ENCODE measurements around the gene CRYBA4. TPM values are rescaled to one million over a fixed set of nuclear protein-coding genes. Genes with fewer than 3 reads are reported as not detected.

Gene CRYBA4
- total and polyA plus RNA-seq, 11 donors = not detected

DNA sequence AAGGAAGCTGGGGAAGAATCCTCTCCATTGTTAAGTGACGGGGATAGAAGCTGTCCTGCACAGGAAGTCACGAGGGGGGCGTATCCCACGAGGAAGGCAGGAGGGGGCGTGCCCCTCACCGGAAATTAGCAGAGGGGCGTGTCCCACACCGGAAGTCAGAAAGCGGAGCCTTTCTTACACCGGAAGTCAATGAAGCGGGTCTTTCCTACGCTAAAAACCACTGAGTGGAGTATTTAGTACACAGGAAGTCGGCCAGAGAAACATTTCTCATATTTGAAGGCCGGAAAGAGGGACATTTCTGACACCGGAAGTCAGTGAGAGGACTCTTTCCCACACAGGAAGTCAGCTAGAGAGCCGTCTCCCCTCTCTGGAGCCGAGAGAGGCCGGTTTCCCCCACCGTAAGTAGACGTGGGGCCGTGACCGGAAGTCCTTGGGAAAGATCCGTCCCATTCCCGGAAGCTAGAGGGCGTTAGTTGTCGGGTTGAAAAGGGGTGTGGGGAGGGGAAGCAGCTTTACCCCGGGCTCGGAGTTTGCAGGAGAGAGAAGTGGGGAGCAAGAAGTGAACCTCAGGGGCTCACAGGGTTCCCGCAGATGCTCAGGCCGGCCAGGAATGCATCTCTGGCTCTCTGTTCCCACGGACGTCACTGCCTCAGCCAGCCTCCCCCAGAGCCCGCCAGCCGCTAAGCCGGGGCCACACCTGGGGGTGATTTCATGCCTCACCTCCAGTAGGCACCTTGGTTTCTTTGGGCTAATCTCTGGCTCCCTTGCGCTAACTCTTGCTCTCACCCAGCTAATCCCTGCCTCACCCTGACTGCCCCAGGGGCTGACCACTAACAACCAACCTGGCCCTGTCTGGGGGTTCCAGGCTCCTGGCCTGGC is 51.1 kb downstream of the CRYBA4 start:
- H3K36me3 ChIP-seq = no peaks in the 10 kb centered on the region
- peak overlapping the region; percentile 40 to 92 (median 78) for H3K4me3 ChIP-seq
- no peaks in the 10 kb centered on the region for H3K27me3 ChIP-seq
- TF ChIP-seq, protein P1, sequence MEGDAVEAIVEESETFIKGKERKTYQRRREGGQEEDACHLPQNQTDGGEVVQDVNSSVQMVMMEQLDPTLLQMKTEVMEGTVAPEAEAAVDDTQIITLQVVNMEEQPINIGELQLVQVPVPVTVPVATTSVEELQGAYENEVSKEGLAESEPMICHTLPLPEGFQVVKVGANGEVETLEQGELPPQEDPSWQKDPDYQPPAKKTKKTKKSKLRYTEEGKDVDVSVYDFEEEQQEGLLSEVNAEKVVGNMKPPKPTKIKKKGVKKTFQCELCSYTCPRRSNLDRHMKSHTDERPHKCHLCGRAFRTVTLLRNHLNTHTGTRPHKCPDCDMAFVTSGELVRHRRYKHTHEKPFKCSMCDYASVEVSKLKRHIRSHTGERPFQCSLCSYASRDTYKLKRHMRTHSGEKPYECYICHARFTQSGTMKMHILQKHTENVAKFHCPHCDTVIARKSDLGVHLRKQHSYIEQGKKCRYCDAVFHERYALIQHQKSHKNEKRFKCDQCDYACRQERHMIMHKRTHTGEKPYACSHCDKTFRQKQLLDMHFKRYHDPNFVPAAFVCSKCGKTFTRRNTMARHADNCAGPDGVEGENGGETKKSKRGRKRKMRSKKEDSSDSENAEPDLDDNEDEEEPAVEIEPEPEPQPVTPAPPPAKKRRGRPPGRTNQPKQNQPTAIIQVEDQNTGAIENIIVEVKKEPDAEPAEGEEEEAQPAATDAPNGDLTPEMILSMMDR (IDR thresholded peaks at IDR 0.05) = peak; percentile 31 to 80 (median 56)
- TF ChIP-seq POLR2A (IDR thresholded peaks at IDR 0.05) = peak in 1 of 2 donors; percentile 11
- H3K9me3 ChIP-seq = no peaks in the 10 kb centered on the region
- peaks cover 0 to 49% (median 24%) of the 10 kb centered on the region in 12 donors for H3K4me1 ChIP-seq
- ATAC-seq = peak; percentile 92 to 96 (median 93)
- intact Hi-C loops (cut with DNase I) = loop anchor here in 6 of 10 donors (5.0 to 10.0 kb wide), 6 partner anchors 82 to 1922 kb away; partner anchors contain the start of gene MN1 (in 2 of the 6)
- WGBS, 4 donors = 0 to 2% (median 1%) methylated on average over 33 to 36 of the region's 36 CpGs
- peak overlapping the region; percentile 92 to 100 (median 96) for H3K27ac ChIP-seq
- DNase-seq = peak; percentile 92 to 95 (median 94)

DNA sequence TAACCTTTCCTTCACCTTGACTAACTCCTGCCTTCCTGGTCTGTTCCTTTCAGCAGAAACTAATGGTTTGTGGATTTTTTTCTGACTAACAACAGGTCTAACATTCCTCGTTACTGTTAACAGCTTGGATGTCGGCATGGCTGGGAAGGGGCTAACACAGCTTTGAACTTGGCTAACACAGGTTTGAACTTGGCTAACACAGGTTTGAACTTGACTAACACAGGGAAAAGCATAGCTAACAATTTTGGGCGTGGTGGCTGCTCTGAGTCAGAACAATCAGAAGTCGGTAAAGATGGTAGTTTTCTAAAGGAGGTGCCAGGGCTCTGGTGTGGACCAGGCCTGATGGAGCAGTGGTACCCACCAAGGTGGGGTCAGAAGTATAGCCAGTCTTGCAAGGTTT is 51.7 kb downstream of the CRYBA4 start:
- intact Hi-C loops (cut with DNase I) = loop anchor here in 6 of 10 donors (5.0 to 10.0 kb wide), 6 partner anchors 81 to 1921 kb away; partner anchors contain the start of gene MN1 (in 2 of the 6)
- 37 to 58% (median 49%) methylated on average over 4 of the region's 4 CpGs for WGBS, 4 donors
- no peaks in the 10 kb centered on the region for H3K27me3 ChIP-seq
- DNase-seq (no peak), ATAC-seq (no peak)
- peak overlapping the region; percentile 40 to 92 (median 78) for H3K4me3 ChIP-seq
- peak overlapping the region; percentile 92 to 100 (median 96) for H3K27ac ChIP-seq
- peaks cover 0 to 50% (median 24%) of the 10 kb centered on the region in 12 donors for H3K4me1 ChIP-seq
- no peak for TF ChIP-seq POLR2A (IDR thresholded peaks at IDR 0.05)
- H3K9me3 ChIP-seq = no peaks in the 10 kb centered on the region
- H3K36me3 ChIP-seq = no peaks in the 10 kb centered on the region

DNA sequence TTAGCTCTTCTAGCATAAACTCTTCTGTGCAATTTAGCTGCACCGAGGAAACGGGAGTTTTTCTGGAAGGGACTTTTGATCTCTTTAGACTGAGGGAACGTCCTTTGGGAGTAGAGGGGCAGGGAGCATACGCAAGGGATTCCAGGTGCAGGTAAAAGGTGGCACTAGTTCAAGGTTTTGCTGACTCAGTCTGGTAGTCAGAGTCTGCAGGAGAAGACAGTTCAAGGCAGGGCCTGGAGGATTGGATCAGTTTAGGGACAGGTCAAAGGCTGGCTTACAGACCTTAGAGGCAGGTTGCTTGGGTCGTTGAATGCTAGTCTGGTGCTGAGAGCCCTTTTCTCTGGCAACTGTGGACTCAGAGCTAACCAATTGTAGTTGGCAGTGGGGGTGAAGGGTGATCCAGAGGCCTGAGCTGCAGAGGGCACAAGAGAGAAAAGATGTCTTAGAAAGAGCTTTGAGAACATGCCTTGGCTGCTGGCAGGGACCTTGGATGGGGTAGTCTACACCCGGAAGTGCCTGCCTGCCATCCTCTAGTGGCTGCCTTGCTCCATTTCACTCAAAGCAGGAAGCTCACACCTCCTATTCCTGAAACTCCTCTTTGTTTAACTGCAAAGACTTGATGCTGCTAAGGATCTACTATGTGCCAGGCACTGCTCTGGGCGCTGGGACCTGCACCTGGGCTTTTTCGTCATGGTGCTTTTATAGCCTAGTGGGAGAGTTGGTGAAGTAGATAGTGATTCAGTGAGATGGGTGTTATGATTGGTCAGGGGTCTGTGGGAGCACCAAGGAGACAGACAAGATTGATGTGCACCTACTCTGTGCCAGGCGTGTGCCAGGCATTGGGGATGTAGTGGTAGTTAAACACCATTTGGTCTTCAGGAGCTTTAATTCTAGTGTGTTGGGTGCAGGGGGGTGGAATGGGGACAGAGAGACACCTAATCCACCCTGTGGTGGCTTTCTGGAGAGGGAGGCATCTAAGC is 52.7 kb downstream of the CRYBA4 start:
- no peaks in the 10 kb centered on the region for H3K9me3 ChIP-seq
- TF ChIP-seq, protein P1 (IDR thresholded peaks at IDR 0.05) = no peak
- TF ChIP-seq POLR2A (IDR thresholded peaks at IDR 0.05) = no peak
- H3K36me3 ChIP-seq = no peaks in the 10 kb centered on the region
- H3K27ac ChIP-seq = peak overlapping the region in 6 of 12 donors; percentile 92 to 100 (median 97)
- intact Hi-C loops (cut with DNase I) = loop anchor here in 8 of 10 donors (5.0 to 10.0 kb wide), 8 partner anchors 80 to 1920 kb away; partner anchors contain the start of gene MN1 (in 6 of the 8)
- H3K4me1 ChIP-seq = peaks cover 0 to 54% (median 24%) of the 10 kb centered on the region in 12 donors
- ATAC-seq (no peak), DNase-seq (no peak)
- H3K4me3 ChIP-seq = peak overlapping the region in 5 of 12 donors; percentile 76 to 92 (median 84)
- WGBS, 4 donors = 83 to 92% (median 87%) methylated on average over 9 of the region's 9 CpGs
- H3K27me3 ChIP-seq = no peaks in the 10 kb centered on the region

DNA sequence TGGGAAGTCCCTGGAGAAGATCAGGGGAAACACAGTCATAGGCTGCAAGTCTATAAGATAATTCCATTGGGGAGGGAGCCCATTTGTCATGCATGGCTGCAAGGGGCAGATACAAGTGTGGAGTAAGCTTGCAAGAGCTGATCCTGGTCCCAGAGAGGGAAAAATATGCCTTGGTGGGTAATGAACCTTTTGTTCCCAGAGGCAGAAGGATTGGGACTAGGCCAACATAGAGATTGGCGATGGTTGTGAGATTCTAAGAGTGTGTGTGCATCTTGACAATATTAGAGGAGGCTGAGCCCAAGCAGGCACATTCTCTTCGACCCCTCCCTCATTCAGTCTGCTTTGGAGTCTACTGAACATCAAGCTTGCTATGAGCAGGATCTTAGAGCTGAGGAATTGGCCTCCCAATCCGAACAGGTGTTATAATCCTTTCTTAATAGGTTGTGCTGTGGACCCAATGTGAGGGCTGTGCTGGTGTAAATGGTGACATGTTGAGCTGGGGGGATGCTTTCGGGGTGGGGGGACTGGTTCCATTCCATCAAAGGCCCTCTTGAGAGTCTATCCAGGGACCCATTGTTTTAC is 54.0 kb downstream of the CRYBA4 start:
- intact Hi-C loops (cut with DNase I) = loop anchor here in 7 of 10 donors (5.0 to 10.0 kb wide), 8 partner anchors 79 to 1919 kb away; partner anchors contain the start of gene MN1 (in 5 of the 7)
- H3K36me3 ChIP-seq = peaks cover 0 to 9% (median 5%) of the 10 kb centered on the region in 9 donors
- no peak overlapping the region for H3K4me3 ChIP-seq
- H3K9me3 ChIP-seq = no peaks in the 10 kb centered on the region
- no peak for ATAC-seq
- H3K27ac ChIP-seq = peak overlapping the region in 1 of 12 donors; percentile 35
- TF ChIP-seq, protein P1 (IDR thresholded peaks at IDR 0.05) = no peak
- no peak for TF ChIP-seq POLR2A (IDR thresholded peaks at IDR 0.05)
- DNase-seq = no peak
- H3K4me1 ChIP-seq = peaks cover 0 to 49% (median 24%) of the 10 kb centered on the region in 12 donors
- no peaks in the 10 kb centered on the region for H3K27me3 ChIP-seq
- 84 to 96% (median 94%) methylated on average over 4 of the region's 4 CpGs for WGBS, 4 donors
